Prostate gland (tissue), 2 donors: ENCODE measurements around the gene SLC35F3.

ENCODE experiments used
- POLR2AphosphoS5 ChIP-seq: sonication (generic); formaldehyde crosslinking; IDR thresholded peaks from one replicate; pipeline ENCODE4 v1.6.1; 2017; ENCODE audit warnings: antibody characterized with exemption
- TF ChIP-seq, protein P1 (sequence below), 4 experiments: fragments of 200-600 bp in 2 of 4; fragments of 450-650 bp in 2 of 4; sonication (generic) in 2 of 4; IDR thresholded peaks; 1 replicate in 3 of 4; 2 replicates in 1 of 4; pipeline ENCODE4 v1.5.1; 2016 to 2019; ENCODE audit warnings: antibody characterized with exemption in 4 of 4, mild to moderate bottlenecking in 2 of 4, moderate library complexity in 2 of 4

DNA sequence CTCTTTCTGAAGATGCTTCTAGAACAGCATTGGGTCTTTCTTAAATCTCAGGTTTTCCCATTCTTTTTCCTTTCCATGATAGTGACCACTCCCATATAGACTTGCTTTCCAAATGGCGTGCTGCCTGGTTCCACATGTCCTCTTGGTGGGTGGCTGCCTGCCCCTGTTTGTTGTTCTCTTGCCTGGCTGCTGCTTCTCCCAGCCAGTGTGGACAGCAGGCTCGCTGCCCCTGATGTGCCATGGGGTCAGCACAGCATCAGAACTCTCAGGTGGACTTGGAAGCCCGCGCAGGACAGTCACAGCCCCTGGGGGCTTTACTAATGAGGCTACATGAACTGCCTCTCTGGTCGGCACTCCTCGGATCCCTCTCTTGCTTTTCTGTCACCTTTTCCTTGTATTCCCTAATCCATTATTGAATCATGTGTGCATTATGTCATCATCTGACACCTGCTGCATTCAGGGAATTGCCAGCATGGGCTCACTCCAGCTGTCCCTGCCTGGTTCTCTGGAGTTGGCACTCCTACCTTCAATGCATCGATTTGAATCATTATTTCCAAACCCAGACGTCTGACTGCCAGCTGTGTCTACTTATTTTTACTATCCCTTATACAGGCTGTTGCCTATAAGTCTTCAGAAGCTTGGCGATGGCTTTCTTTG is 368.3 kb downstream of the SLC35F3 start:
- TF ChIP-seq, protein P1, sequence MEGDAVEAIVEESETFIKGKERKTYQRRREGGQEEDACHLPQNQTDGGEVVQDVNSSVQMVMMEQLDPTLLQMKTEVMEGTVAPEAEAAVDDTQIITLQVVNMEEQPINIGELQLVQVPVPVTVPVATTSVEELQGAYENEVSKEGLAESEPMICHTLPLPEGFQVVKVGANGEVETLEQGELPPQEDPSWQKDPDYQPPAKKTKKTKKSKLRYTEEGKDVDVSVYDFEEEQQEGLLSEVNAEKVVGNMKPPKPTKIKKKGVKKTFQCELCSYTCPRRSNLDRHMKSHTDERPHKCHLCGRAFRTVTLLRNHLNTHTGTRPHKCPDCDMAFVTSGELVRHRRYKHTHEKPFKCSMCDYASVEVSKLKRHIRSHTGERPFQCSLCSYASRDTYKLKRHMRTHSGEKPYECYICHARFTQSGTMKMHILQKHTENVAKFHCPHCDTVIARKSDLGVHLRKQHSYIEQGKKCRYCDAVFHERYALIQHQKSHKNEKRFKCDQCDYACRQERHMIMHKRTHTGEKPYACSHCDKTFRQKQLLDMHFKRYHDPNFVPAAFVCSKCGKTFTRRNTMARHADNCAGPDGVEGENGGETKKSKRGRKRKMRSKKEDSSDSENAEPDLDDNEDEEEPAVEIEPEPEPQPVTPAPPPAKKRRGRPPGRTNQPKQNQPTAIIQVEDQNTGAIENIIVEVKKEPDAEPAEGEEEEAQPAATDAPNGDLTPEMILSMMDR (IDR thresholded peaks at IDR 0.05), result no peak
- TF ChIP-seq POLR2AphosphoS5, result no peak
